Panc1 (cell line): ENCODE results near the gene PARVB. TPM values are rescaled to one million over a fixed set of nuclear protein-coding genes. Genes with fewer than 3 reads are reported as not detected.

ENCODE experiments used
- ATAC-seq: fragments of 200-7000 bp; cut with Tn5 transposase; 2 replicates; pipeline ENCODE4 v1.9.1; 2020; ENCODE audit warnings: mild to moderate bottlenecking, moderate library complexity
- BruUV-seq: library from RNA; stranded (reverse); fragments of 400-500 nt; replicated peaks from 2 replicates; lab custom pipeline; 2021; lab: Mats Ljungman, UMichigan
- CTCF ChIA-PET: fragments of 300-600 bp; sonication (Branson Sonifier 250); formaldehyde crosslinking; loops from one replicate; lab custom pipeline; 2022; ENCODE audit warnings: antibody characterized with exemption; lab: Charles Lee
- POLR2A ChIA-PET: fragments of 300-600 bp; sonication (Branson Sonifier 250); formaldehyde crosslinking; loops from one replicate; lab custom pipeline; 2022; ENCODE audit warnings: antibody characterized with exemption; lab: Charles Lee
- DNase-seq: peaks from one replicate; pipeline ENCODE4 v3.0.0-alpha.2; 2010; ENCODE audit warnings: low read depth, low spot score
- H3K27ac ChIP-seq: 2 replicates; pipeline ENCODE4 v1.5.1; 2011; ENCODE audit warnings: mild to moderate bottlenecking, low read length, inconsistent platforms
- H3K27me3 ChIP-seq: fragments of 200-500 bp; sonication (Bioruptor generic); 2 replicates; pipeline ENCODE4 v1.6.0; 2014; ENCODE audit warnings: low read length, inconsistent platforms; ENCODE audit not compliant: control insufficient read depth, insufficient read depth
- H3K36me3 ChIP-seq: fragments of 200-500 bp; sonication (Bioruptor generic); 2 replicates; pipeline ENCODE4 v1.5.1; 2014; ENCODE audit warnings: inconsistent platforms, mild to moderate bottlenecking, low read length, moderate library complexity; ENCODE audit not compliant: control insufficient read depth, insufficient read depth
- H3K4me1 ChIP-seq: 2 replicates; pipeline ENCODE4 v1.5.1; 2011; ENCODE audit warnings: inconsistent platforms, mild to moderate bottlenecking, low read length, moderate library complexity; ENCODE audit not compliant: control insufficient read depth, insufficient read depth
- H3K4me3 ChIP-seq, 2 experiments: 2 replicates each; pipeline ENCODE4 v1.5.1; 2011 to 2012; ENCODE audit warnings: low read depth in 2 of 2, low read length in 2 of 2, mild to moderate bottlenecking in 2 of 2, inconsistent platforms in 1 of 2, moderate library complexity in 1 of 2
- H3K9me3 ChIP-seq: fragments of 200-500 bp; sonication (Bioruptor generic); 2 replicates; pipeline ENCODE4 v1.5.1; 2014; ENCODE audit warnings: low read depth, mild to moderate bottlenecking, inconsistent platforms, low read length, moderate library complexity; ENCODE audit not compliant: control insufficient read depth, insufficient read depth
- POLR2AphosphoS5 ChIP-seq: IDR thresholded peaks from 2 replicates; pipeline ENCODE4 v1.6.1; 2012; ENCODE audit warnings: mild to moderate bottlenecking, low read depth, low read length, moderate library complexity
- SIN3A ChIP-seq: IDR thresholded peaks from 2 replicates; pipeline ENCODE4 v1.6.1; 2012; ENCODE audit warnings: low read depth, mild to moderate bottlenecking, low read length, moderate library complexity, borderline replicate concordance; ENCODE audit not compliant: insufficient read depth
- TCF7L2 ChIP-seq: IDR thresholded peaks from 2 replicates; pipeline ENCODE4 v1.6.1; 2011; ENCODE audit warnings: mild to moderate bottlenecking, low read depth, low read length, inconsistent platforms
- in situ Hi-C: cut with HindIII; loops from 2 replicates; pipeline ENCODE4 v1.10.0; 2016; ENCODE audit warnings: low sequenced_read_pairs, low pct_unique_long_range_greater_than_20kb
- intact Hi-C: fragments of 100-400 bp; cut with micrococcal nuclease; formaldehyde crosslinking; loops from one replicate; pipeline ENCODE4 v1.10.0; 2022; ENCODE audit not compliant: unreplicated experiment
- total RNA-seq: library from RNA; stranded (reverse); gene quantifications from one replicate; pipeline ENCODE4 v1.2.1, GENCODE V29; 2021; ENCODE audit not compliant: unreplicated experiment
- TF ChIP-seq, protein P1 (sequence below): fragments of 450-650 bp; IDR thresholded peaks from 2 replicates; pipeline ENCODE4 v1.5.1; 2017; ENCODE audit warnings: mild to moderate bottlenecking
- TF ChIP-seq, protein P2 (sequence below), 2 experiments: IDR thresholded peaks; 2 replicates each; pipeline ENCODE4 v1.6.1; 2011 to 2012; ENCODE audit warnings: low read depth in 2 of 2, control low read depth in 1 of 2, low read length in 1 of 2, mild to moderate bottlenecking in 1 of 2, moderate library complexity in 1 of 2; ENCODE audit not compliant: insufficient read depth in 1 of 2

The PARVB gene
- total RNA-seq, 1 experiment from 2014 or later = 28.1 TPM

DNA sequence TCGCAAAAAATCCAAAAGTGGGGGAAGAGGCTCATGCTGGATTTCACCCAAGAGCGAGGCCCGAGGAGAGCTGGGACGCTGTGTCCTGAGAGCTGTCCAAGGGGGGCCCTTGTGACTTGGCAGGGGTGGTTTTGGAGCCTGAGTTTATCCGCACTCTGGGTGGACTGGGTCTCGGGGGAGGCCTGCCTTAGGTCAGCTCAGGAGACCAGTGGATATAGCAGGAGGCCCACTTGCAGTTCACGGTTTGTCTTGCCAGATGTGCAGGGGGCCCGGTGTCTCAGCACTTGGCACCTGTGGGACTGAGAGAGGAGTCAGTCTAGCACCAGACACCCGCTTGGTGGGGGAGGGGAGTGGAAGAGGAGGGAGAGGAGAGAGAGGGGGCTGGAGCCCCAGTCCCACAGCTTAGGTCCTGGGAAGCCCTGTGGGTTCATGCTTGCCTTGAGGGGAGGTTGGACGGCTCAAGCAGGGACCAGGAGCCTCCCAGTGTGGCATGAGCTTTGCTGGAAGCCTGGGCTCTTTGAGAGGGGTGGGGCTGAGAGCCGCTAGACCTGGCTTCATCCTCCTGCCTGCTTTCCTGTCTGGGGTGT lies 33.4 kb downstream of the PARVB start:
- TF ChIP-seq TCF7L2 (no peak), SIN3A (no peak), POLR2AphosphoS5 (no peak)
- TF ChIP-seq, protein P1, sequence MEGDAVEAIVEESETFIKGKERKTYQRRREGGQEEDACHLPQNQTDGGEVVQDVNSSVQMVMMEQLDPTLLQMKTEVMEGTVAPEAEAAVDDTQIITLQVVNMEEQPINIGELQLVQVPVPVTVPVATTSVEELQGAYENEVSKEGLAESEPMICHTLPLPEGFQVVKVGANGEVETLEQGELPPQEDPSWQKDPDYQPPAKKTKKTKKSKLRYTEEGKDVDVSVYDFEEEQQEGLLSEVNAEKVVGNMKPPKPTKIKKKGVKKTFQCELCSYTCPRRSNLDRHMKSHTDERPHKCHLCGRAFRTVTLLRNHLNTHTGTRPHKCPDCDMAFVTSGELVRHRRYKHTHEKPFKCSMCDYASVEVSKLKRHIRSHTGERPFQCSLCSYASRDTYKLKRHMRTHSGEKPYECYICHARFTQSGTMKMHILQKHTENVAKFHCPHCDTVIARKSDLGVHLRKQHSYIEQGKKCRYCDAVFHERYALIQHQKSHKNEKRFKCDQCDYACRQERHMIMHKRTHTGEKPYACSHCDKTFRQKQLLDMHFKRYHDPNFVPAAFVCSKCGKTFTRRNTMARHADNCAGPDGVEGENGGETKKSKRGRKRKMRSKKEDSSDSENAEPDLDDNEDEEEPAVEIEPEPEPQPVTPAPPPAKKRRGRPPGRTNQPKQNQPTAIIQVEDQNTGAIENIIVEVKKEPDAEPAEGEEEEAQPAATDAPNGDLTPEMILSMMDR = no peak
- TF ChIP-seq, protein P2, sequence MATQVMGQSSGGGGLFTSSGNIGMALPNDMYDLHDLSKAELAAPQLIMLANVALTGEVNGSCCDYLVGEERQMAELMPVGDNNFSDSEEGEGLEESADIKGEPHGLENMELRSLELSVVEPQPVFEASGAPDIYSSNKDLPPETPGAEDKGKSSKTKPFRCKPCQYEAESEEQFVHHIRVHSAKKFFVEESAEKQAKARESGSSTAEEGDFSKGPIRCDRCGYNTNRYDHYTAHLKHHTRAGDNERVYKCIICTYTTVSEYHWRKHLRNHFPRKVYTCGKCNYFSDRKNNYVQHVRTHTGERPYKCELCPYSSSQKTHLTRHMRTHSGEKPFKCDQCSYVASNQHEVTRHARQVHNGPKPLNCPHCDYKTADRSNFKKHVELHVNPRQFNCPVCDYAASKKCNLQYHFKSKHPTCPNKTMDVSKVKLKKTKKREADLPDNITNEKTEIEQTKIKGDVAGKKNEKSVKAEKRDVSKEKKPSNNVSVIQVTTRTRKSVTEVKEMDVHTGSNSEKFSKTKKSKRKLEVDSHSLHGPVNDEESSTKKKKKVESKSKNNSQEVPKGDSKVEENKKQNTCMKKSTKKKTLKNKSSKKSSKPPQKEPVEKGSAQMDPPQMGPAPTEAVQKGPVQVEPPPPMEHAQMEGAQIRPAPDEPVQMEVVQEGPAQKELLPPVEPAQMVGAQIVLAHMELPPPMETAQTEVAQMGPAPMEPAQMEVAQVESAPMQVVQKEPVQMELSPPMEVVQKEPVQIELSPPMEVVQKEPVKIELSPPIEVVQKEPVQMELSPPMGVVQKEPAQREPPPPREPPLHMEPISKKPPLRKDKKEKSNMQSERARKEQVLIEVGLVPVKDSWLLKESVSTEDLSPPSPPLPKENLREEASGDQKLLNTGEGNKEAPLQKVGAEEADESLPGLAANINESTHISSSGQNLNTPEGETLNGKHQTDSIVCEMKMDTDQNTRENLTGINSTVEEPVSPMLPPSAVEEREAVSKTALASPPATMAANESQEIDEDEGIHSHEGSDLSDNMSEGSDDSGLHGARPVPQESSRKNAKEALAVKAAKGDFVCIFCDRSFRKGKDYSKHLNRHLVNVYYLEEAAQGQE (IDR thresholded peaks at IDR 0.05; ENCODE audit: insufficient read depth in 1 of 2, low read depth in 2 of 2, low read length in 1 of 2) = no peak
- ChIA-PET POLR2A (no interaction called here), CTCF (no interaction called here)
- Histone ChIP-seq H3K27ac (no peak overlapping the region), H3K4me3 (no peak overlapping the region), H3K36me3 (no peaks in the 10 kb centered on the region), H3K9me3 (no peaks in the 10 kb centered on the region), H3K27me3 (no peaks in the 10 kb centered on the region), H3K4me1 (no peaks in the 10 kb centered on the region)
- in situ Hi-C loops (no loop called here), intact Hi-C loops (no loop called here)
- BruUV-seq = no TSS peak
- DNase-seq (no peak), ATAC-seq (no peak)

DNA sequence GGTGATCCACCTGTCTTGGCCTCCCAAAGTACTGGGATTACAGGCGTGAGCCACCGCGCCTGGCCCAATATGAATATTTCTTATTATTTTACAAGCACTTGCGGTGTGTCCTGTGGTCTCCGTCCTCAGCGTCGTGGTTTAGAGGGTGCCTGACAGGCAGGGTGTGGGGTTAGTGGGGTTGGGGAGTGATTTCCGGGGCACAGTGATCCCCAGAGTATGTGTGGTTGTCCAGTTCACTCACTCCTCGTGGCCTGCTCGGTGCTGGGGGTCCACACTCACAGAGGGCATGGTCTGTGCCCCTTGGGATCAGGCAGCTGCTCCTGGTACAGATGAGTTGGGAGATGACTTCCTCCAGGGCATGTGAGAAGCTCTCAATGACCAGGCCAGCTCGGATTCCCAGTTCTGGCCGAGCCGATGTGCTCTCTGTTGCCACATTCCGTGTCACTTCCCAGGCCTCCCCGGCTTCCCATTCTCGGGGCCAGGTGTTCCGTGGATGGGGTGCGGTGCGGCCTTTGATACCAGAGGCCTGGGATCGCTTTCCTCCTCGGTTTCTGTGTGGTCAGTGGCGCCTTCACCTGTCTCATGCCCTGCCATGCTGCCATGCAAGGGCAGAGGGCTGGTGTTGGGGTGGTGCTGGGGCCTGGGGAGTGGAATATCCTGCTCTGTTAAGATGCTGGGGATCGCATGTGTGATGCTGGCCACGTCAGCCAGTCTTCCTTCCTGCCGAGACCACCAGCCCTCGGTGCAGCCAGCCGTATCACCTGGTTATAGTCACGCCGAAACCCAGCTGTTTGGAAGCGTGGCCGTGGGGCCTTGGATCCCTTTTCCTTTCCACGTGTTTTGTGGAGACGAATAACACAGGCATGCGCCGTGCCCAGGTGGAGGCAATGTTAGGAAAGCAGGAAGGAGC lies 39.6 kb downstream of the PARVB start:
- no peak for ATAC-seq
- BruUV-seq = no TSS peak
- no peaks in the 10 kb centered on the region for H3K27me3 ChIP-seq
- H3K4me3 ChIP-seq = no peak overlapping the region
- DNase-seq = no peak
- no peaks in the 10 kb centered on the region for H3K9me3 ChIP-seq
- intact Hi-C loops (no loop called here), in situ Hi-C loops (no loop called here)
- H3K4me1 ChIP-seq = no peaks in the 10 kb centered on the region
- POLR2A ChIA-PET = no interaction called here
- CTCF ChIA-PET = no interaction called here
- H3K27ac ChIP-seq = no peak overlapping the region
- TF ChIP-seq TCF7L2 (no peak), POLR2AphosphoS5 (no peak), SIN3A (no peak)
- TF ChIP-seq, protein P1 = no peak
- TF ChIP-seq, protein P2 (IDR thresholded peaks at IDR 0.05; ENCODE audit: insufficient read depth in 1 of 2, low read depth in 2 of 2, low read length in 1 of 2) = no peak
- H3K36me3 ChIP-seq = no peaks in the 10 kb centered on the region
